ENCODE data around the gene SLCO2B1.

DNA sequence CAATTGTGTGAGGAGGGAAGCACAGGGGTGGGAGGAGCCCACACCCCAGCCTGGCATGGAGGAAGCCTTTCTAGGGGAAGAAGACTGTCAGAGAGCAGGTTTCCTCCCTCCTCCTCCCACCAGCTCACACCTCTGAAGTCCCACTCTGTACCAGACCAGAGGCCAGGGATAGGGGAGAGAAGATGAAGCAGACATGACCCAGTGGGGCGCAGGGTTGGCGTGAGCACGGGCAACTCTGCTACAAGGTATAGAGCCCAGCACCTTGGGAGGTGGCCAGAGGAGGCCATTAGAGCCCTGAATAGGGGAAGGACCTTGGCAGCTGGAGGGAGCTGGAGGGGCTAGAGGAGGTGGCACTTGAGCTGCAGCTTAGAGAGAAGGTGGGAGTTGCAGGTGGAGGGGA, 15.9 kb downstream of the SLCO2B1 start:
- TF ChIP-seq, protein P1, sequence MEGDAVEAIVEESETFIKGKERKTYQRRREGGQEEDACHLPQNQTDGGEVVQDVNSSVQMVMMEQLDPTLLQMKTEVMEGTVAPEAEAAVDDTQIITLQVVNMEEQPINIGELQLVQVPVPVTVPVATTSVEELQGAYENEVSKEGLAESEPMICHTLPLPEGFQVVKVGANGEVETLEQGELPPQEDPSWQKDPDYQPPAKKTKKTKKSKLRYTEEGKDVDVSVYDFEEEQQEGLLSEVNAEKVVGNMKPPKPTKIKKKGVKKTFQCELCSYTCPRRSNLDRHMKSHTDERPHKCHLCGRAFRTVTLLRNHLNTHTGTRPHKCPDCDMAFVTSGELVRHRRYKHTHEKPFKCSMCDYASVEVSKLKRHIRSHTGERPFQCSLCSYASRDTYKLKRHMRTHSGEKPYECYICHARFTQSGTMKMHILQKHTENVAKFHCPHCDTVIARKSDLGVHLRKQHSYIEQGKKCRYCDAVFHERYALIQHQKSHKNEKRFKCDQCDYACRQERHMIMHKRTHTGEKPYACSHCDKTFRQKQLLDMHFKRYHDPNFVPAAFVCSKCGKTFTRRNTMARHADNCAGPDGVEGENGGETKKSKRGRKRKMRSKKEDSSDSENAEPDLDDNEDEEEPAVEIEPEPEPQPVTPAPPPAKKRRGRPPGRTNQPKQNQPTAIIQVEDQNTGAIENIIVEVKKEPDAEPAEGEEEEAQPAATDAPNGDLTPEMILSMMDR (IDR thresholded peaks at IDR 0.05): no peak
- no peak for TF ChIP-seq POLR2A (IDR thresholded peaks at IDR 0.05)

All from Peyer's patch (tissue), 4 donors.